HepG2 (cell line): Measurements from ENCODE around the gene DMAC2L. TPM values are rescaled to one million over a fixed set of nuclear protein-coding genes. Genes with fewer than 3 reads are reported as not detected.
"Not testable (repeated sequence)": the region's sequence is repeated elsewhere in the genome, so short reads cannot be mapped to it uniquely, and the experiment has no call there.

Experiments used
- ATAC-seq: fragments of 200-7000 bp; cut with Tn5 transposase; 3 replicates; pipeline ENCODE4 v1.9.1; 2020; ENCODE audit warnings: mild to moderate bottlenecking, moderate library complexity
- BruUV-seq: library from RNA; stranded (reverse); fragments of 400-500 nt; replicated peaks from 2 replicates; lab custom pipeline; 2021; lab: Mats Ljungman, UMichigan
- CTCF ChIA-PET: fragments of 300-600 bp; formaldehyde crosslinking; extraction: SDS; loops from one replicate; lab custom pipeline; 2021; ENCODE audit warnings: low total read pairs, inconsistent platforms, low intra/inter-chr PET ratio; lab: Yijun Ruan, JAX
- POLR2A ChIA-PET: fragments of 350-600 bp; sonication (Branson Sonifier 250); formaldehyde crosslinking; loops from one replicate; lab custom pipeline; 2020; ENCODE audit warnings: antibody characterized with exemption, inconsistent platforms; lab: Yijun Ruan, JAX
- DNase-seq: peaks from one replicate; pipeline ENCODE4 v3.0.0-alpha.2; 2015; ENCODE audit warnings: low spot score
- FAIRE-seq: peaks from 3 replicates; lab custom pipeline; 2011; peaks lifted over from hg19 to GRCh38; lab: Jason Lieb, UNC
- H2AFZ ChIP-seq: one replicate; pipeline ENCODE4 v1.6.1; 2011; ENCODE audit warnings: low read length, inconsistent platforms
- H3K27ac ChIP-seq: fragments of 300-600 bp; 3 replicates; pipeline ENCODE4 v1.8.0; 2011; ENCODE audit warnings: mixed run types, mild to moderate bottlenecking, mixed read lengths, low read length, inconsistent platforms; ENCODE audit not compliant: insufficient read depth; ENCODE audit errors: extremely low read length
- H3K27me3 ChIP-seq, 2 experiments: fragments of 200-600 bp in 1 of 2; 2 replicates in 1 of 2; 3 replicates in 1 of 2; pipeline versions ENCODE4 v1.6.0 to v1.8.0; 2011; ENCODE audit warnings: low read length in 2 of 2, mild to moderate bottlenecking in 2 of 2, moderate library complexity in 2 of 2, inconsistent platforms in 1 of 2; ENCODE audit not compliant: insufficient read depth in 2 of 2, control insufficient read depth in 1 of 2
- H3K36me3 ChIP-seq, 2 experiments: fragments of 200-600 bp in 1 of 2; replicated peaks in 1 of 2; 2 replicates in 1 of 2; 3 replicates in 1 of 2; pipeline versions ENCODE4 v1.5.1 to v1.8.0; 2011; ENCODE audit warnings: low read length in 2 of 2, inconsistent platforms in 1 of 2; ENCODE audit not compliant: insufficient read depth in 2 of 2, control insufficient read depth in 1 of 2
- H3K4me1 ChIP-seq: 2 replicates; pipeline ENCODE4 v1.5.1; 2012; ENCODE audit warnings: low read length, inconsistent platforms; ENCODE audit not compliant: insufficient read depth
- H3K4me2 ChIP-seq: 2 replicates; pipeline ENCODE4 v1.6.0; 2011; ENCODE audit warnings: low read depth, low read length, inconsistent platforms
- H3K4me3 ChIP-seq, 3 experiments: fragments of 200-600 bp in 1 of 3; sonication (generic), shearing (Covaris generic) in 1 of 3; replicated peaks in 1 of 3; 2 replicates each; pipeline ENCODE4 v1.5.1; 2011 to 2016; ENCODE audit warnings: low read length in 3 of 3, inconsistent platforms in 2 of 3, low read depth in 2 of 3, mild to moderate bottlenecking in 2 of 3, control low read depth in 1 of 3, mixed read lengths in 1 of 3; ENCODE audit not compliant: insufficient read depth in 1 of 3
- H3K79me2 ChIP-seq: one replicate; pipeline ENCODE4 v1.6.1; 2011; ENCODE audit warnings: low read length, inconsistent platforms; ENCODE audit not compliant: insufficient read depth
- H3K9ac ChIP-seq: 2 replicates; pipeline ENCODE4 v1.6.0; 2011; ENCODE audit warnings: mild to moderate bottlenecking, low read depth, low read length, inconsistent platforms; ENCODE audit not compliant: insufficient read depth
- H3K9me3 ChIP-seq: 2 replicates; pipeline ENCODE4 v1.5.1; 2012; ENCODE audit warnings: mild to moderate bottlenecking, low read length
- H4K20me1 ChIP-seq: 2 replicates; pipeline ENCODE4 v1.6.0; 2011; ENCODE audit warnings: inconsistent platforms, mild to moderate bottlenecking, low read length, moderate library complexity; ENCODE audit not compliant: insufficient read depth
- ARID2 ChIP-seq: sonication (generic); formaldehyde crosslinking; IDR thresholded peaks from 2 replicates; pipeline ENCODE4 v1.8.1; 2022; ENCODE audit warnings: mild to moderate bottlenecking, missing genetic modification reagents, borderline replicate concordance
- ELF3 ChIP-seq: IDR thresholded peaks from 2 replicates; pipeline ENCODE4 v1.6.1; 2016; ENCODE audit warnings: missing genetic modification reagents, missing compliant biosample characterization
- WGBS: methylation state at CpG from one replicate; pipeline ENCODE4 v1.1.6; 2017; ENCODE audit warnings: low lambda C conversion rate; 5-methylcytosine and 5-hydroxymethylcytosine counted together
- in situ Hi-C: cut with HindIII; loops from 2 replicates; pipeline ENCODE4 v1.10.0; 2017; ENCODE audit warnings: low pct_unique_long_range_greater_than_20kb; ENCODE audit not compliant: extremely low pct_ligation_motif_present
- intact Hi-C: fragments of 100-400 bp; cut with micrococcal nuclease; formaldehyde crosslinking; loops from one replicate; pipeline ENCODE4 v1.10.0; 2022; ENCODE audit not compliant: unreplicated experiment
- polyA plus RNA-seq, 8 experiments: library from polyadenylated mRNA; depleted of rRNA in 3 of 8; stranded (reverse) in 7 of 8; unstranded in 1 of 8; fragments of >200 nt; fragmentation: Illumina TruSeq in 4 of 8; extraction: Trizol in 4 of 8; gene quantifications; 2 replicates each; pipeline versions ENCODE4 v1.2.1 to v1.2.3, GENCODE V29; 2011 to 2016; ENCODE audit warnings: low read depth in 4 of 8, missing spikeins in 1 of 8, mixed read lengths in 1 of 8; ENCODE audit not compliant: insufficient read depth in 1 of 8
- total RNA-seq, 5 experiments: library from RNA; depleted of rRNA; stranded (reverse); fragments of >200 nt; fragmentation: Illumina TruSeq; extraction: Trizol; gene quantifications; 2 replicates each; pipeline ENCODE4 v1.2.3, GENCODE V29; 2016; ENCODE audit warnings: low read depth in 1 of 5

DMAC2L gene
- total and polyA plus RNA-seq, 2 of the 13 experiments (the other 11 are each of a cell fraction or from before 2014, with no cell fraction given) = 19.4 to 23.2 TPM

- no peak for FAIRE-seq
- in situ Hi-C loops = no loop called here
- no TSS peak for BruUV-seq
Observed at GRCh38 chr14:50364792-50365191, 52.7 kb downstream of the DMAC2L start.

GRCh38 chr14:50365572-50365971, 53.4 kb downstream of the DMAC2L start:
- WGBS = 46% methylated on average over 7 of the region's 7 CpGs
- H3K79me2 ChIP-seq, H3K9me3 ChIP-seq, H3K36me3 ChIP-seq, H2AFZ ChIP-seq, CTCF ChIA-PET, DNase-seq, H4K20me1 ChIP-seq, intact Hi-C loops, BruUV-seq, H3K27me3 ChIP-seq, H3K27ac ChIP-seq, H3K9ac ChIP-seq, H3K4me3 ChIP-seq, H3K4me2 ChIP-seq, in situ Hi-C loops, FAIRE-seq: not testable (repeated sequence)
- POLR2A ChIA-PET = interaction anchor here (1.3 kb wide), 1 partner anchor 54 kb away, joined by 3 read pairs; the partner anchor contains the start of genes DMAC2L and L2HGDH
- ATAC-seq = peak; percentile 36
- H3K4me1 ChIP-seq = peaks cover 36% of the 10 kb centered on the region

More at GRCh38 chr14:50364792-50365191, 52.7 kb downstream of the DMAC2L start:
- peak; percentile 36; the same call in 2 of the 3 replicates for ATAC-seq
- Histone ChIP-seq H3K4me2 (no peak overlapping the region), H3K9ac (no peak overlapping the region), H2AFZ (no peak overlapping the region), H3K79me2 (no peaks in the 10 kb centered on the region), H4K20me1 (no peaks in the 10 kb centered on the region), H3K4me1 (peaks cover 36% of the 10 kb centered on the region), H3K4me3 (no peak overlapping the region), H3K36me3 (no peaks in the 10 kb centered on the region), H3K27ac (no peak overlapping the region), H3K9me3 (no peaks in the 10 kb centered on the region), H3K27me3 (no peaks in the 10 kb centered on the region)
- no peak for DNase-seq
- CTCF ChIA-PET = no interaction called here
- intact Hi-C loops = no loop called here
- WGBS = 27% methylated on average over 1 of the region's 1 CpG
- POLR2A ChIA-PET = interaction anchor here (1.3 kb wide), 1 partner anchor 53 kb away, joined by 3 read pairs; the partner anchor contains the start of genes DMAC2L and L2HGDH
- TF ChIP-seq ELF3 (CRISPR knock-in tag) (0 out of 2 replicates have a peak, but pooled peaks have one; percentile 29), ARID2 (CRISPR knock-in tag) (no peak)
